K562 (cell line): ENCODE data around the gene CSF2. TPM values are rescaled to one million over a fixed set of nuclear protein-coding genes. Genes with fewer than 3 reads are reported as not detected.

Experiments used
- ARID1B ChIP-seq: fragments of 450-650 bp; IDR thresholded peaks from 2 replicates; pipeline ENCODE4 v1.6.1; 2016; ENCODE audit warnings: antibody characterized with exemption, mild to moderate bottlenecking, inconsistent platforms
- BACH1 ChIP-seq: fragments of 200-800 bp; sonication (Bioruptor generic); IDR thresholded peaks from 2 replicates; pipeline ENCODE4 v1.6.1; 2016; ENCODE audit warnings: missing genetic modification characterization, missing compliant biosample characterization
- C11orf30 ChIP-seq: fragments of 450-650 bp; IDR thresholded peaks from 2 replicates; pipeline ENCODE4 v1.6.1; 2016; ENCODE audit warnings: low read depth, mild to moderate bottlenecking
- CBX3 ChIP-seq, 2 experiments: IDR thresholded peaks; 1 replicate in 1 of 2; 2 replicates in 1 of 2; pipeline ENCODE4 v1.6.1; 2012; ENCODE audit warnings: inconsistent platforms in 2 of 2, low read length in 2 of 2, borderline replicate concordance in 1 of 2, control low read depth in 1 of 2
- CBX5 ChIP-seq: IDR thresholded peaks from 2 replicates; pipeline ENCODE4 v1.6.1; 2014; ENCODE audit warnings: low read depth, borderline replicate concordance
- CHAMP1 ChIP-seq: fragments of 450-650 bp; IDR thresholded peaks from 2 replicates; pipeline ENCODE4 v1.6.1; 2016; ENCODE audit warnings: mild to moderate bottlenecking
- ELF2 ChIP-seq: fragments of 250-450 bp; sonication (Bioruptor Pico); IDR thresholded peaks from 2 replicates; pipeline ENCODE4 v1.5.0; 2021; ENCODE audit warnings: mild to moderate bottlenecking
- FOXA3 ChIP-seq, 2 experiments: fragments of 450-650 bp in 1 of 2; sonication (generic) in 1 of 2; formaldehyde crosslinking; IDR thresholded peaks in 1 of 2; conservative IDR thresholded peaks in 1 of 2; 2 replicates each; pipeline versions ENCODE4 v1.4.0 to v1.8.0; 2020 to 2022; ENCODE audit warnings: mild to moderate bottlenecking in 2 of 2, missing genetic modification reagents in 1 of 2
- HSF4 ChIP-seq: fragments of 250-450 bp; sonication (Bioruptor Pico); IDR thresholded peaks from 2 replicates; pipeline ENCODE4 v2.1.2; 2022; ENCODE audit warnings: mild to moderate bottlenecking, moderate library complexity, borderline replicate concordance
- KAT7 ChIP-seq: sonication (generic); formaldehyde crosslinking; IDR thresholded peaks from 2 replicates; pipeline ENCODE4 v1.8.0; 2022; ENCODE audit warnings: missing genetic modification reagents, mild to moderate bottlenecking, borderline replicate concordance
- LEF1 ChIP-seq: fragments of 450-650 bp; IDR thresholded peaks from 2 replicates; pipeline ENCODE4 v1.6.1; 2016; ENCODE audit warnings: mild to moderate bottlenecking
- NCOR1 ChIP-seq: fragments of 450-650 bp; IDR thresholded peaks from 2 replicates; pipeline ENCODE4 v1.6.1; 2016; ENCODE audit warnings: mild to moderate bottlenecking, moderate library complexity
- NR0B1 ChIP-seq: fragments of 450-650 bp; IDR thresholded peaks from one replicate; pipeline ENCODE4 v1.6.1; 2018; ENCODE audit warnings: mild to moderate bottlenecking, moderate library complexity; ENCODE audit not compliant: partially characterized antibody
- RAD51 ChIP-seq: fragments of 450-650 bp; IDR thresholded peaks from 2 replicates; pipeline ENCODE4 v1.7.1; 2016; ENCODE audit warnings: low read depth, mild to moderate bottlenecking, borderline replicate concordance
- RNF219 ChIP-seq: fragments of 250-450 bp; sonication (Bioruptor Pico); IDR thresholded peaks from 2 replicates; pipeline ENCODE4 v1.5.0; 2022; ENCODE audit warnings: mild to moderate bottlenecking
- SMAD3 ChIP-seq: fragments of 450-650 bp; formaldehyde crosslinking; conservative IDR thresholded peaks from 2 replicates; pipeline ENCODE4 v1.4.0; 2020; ENCODE audit warnings: mild to moderate bottlenecking
- SMARCA4 ChIP-seq: fragments of 450-650 bp; IDR thresholded peaks from 2 replicates; pipeline ENCODE4 v1.6.1; 2016
- SNAPC5 ChIP-seq: fragments of 250-450 bp; sonication (Bioruptor Pico); IDR thresholded peaks from 2 replicates; pipeline ENCODE4 v1.8.0; 2021; ENCODE audit warnings: moderate library complexity, mild to moderate bottlenecking, inconsistent platforms
- TEAD1 ChIP-seq, 2 experiments: fragments of 450-650 bp in 1 of 2; sonication (generic) in 1 of 2; formaldehyde crosslinking; IDR thresholded peaks; 2 replicates each; pipeline versions ENCODE4 v1.4.0 to v1.8.0; 2020 to 2022; ENCODE audit warnings: mild to moderate bottlenecking in 2 of 2, missing genetic modification reagents in 1 of 2
- U2AF1 ChIP-seq: fragments of 200-400 bp; formaldehyde crosslinking; optimal IDR thresholded peaks from 2 replicates; pipeline ENCODE3; 2017; ENCODE audit warnings: mild to moderate bottlenecking, low read depth, low read length, moderate library complexity
- ZFX ChIP-seq: sonication (generic); formaldehyde crosslinking; IDR thresholded peaks from 2 replicates; pipeline ENCODE4 v1.8.0; 2022; ENCODE audit warnings: mild to moderate bottlenecking, missing genetic modification reagents, moderate library complexity
- ZNF143 ChIP-seq: sonication (generic); formaldehyde crosslinking; IDR thresholded peaks from 2 replicates; pipeline ENCODE4 v1.9.0; 2022; ENCODE audit warnings: mild to moderate bottlenecking, missing genetic modification reagents
- ZNF239 ChIP-seq: fragments of 250-450 bp; sonication (Bioruptor Pico); IDR thresholded peaks from 2 replicates; pipeline ENCODE4 v1.4.0; 2020; ENCODE audit warnings: mild to moderate bottlenecking
- ZNF3 ChIP-seq: fragments of 250-450 bp; sonication (Bioruptor Pico); IDR thresholded peaks from 2 replicates; pipeline ENCODE4 v1.5.0; 2021; ENCODE audit warnings: mild to moderate bottlenecking, moderate library complexity
- ZNF780A ChIP-seq: fragments of 250-450 bp; sonication (Bioruptor Pico); IDR thresholded peaks from 2 replicates; pipeline ENCODE4 v1.5.0; 2021; ENCODE audit warnings: mild to moderate bottlenecking
- polyA plus RNA-seq, 8 experiments: library from polyadenylated mRNA; depleted of rRNA in 4 of 8; stranded (reverse) in 5 of 8; unstranded in 3 of 8; fragments of >200 nt; fragmentation: Nextera tagmentation in 2 of 8; fragmentation: Illumina TruSeq in 1 of 8; extraction: Ambion mirVana in 2 of 8; extraction: Trizol in 1 of 8; gene quantifications; 2 replicates each; pipeline versions ENCODE4 v1.2.1 to v1.2.3, GENCODE V29; 2011 to 2014; ENCODE audit warnings: inconsistent platforms in 1 of 8, missing spikeins in 1 of 8
- total RNA-seq, 7 experiments: library from RNA; depleted of rRNA in 6 of 7; stranded (reverse); fragments of >200 nt in 6 of 7; fragmentation: Illumina TruSeq in 2 of 7; extraction: Trizol in 2 of 7; gene quantifications; 2 replicates each; pipeline versions ENCODE4 v1.2.1 to v1.2.3, GENCODE V29; 2011 to 2021; ENCODE audit warnings: low replicate concordance in 1 of 7

CSF2 gene
- total and polyA plus RNA-seq, 9 of the 15 experiments (the other 6 are each of a cell fraction or from before 2014, with no cell fraction given): 0.25 to 0.29 TPM; not detected in 7

- TF ChIP-seq CHAMP1: no peak
- no peak for TF ChIP-seq NR0B1
- TF ChIP-seq ZNF239 (CRISPR knock-in tag): no peak
- no peak for TF ChIP-seq HSF4 (CRISPR knock-in tag)
- TF ChIP-seq NCOR1: peak; percentile 40
- TF ChIP-seq CBX3 (IDR thresholded peaks at IDR 0.05; ENCODE audit: borderline replicate concordance in 1 of 2, low read length in 2 of 2): no peak; a peak in 1 of 3 replicates
- no peak for TF ChIP-seq TEAD1 (CRISPR knock-in tag; IDR thresholded peaks at IDR 0.05)
- TF ChIP-seq C11orf30: peak; percentile 81
- peak in 1 of 2 experiments; percentile 46; a peak in 1 of 4 replicates for TF ChIP-seq FOXA3 (CRISPR knock-in tag; conservative IDR thresholded peaks at IDR 0.05 in 1 of 2, IDR thresholded peaks at IDR 0.05 in 1 of 2)
- TF ChIP-seq ZNF780A (CRISPR knock-in tag): no peak
- TF ChIP-seq CBX5: no peak
- no peak; the same call in 1 of the 2 replicates for TF ChIP-seq RAD51
- peak; percentile 90; the same call in 1 of the 2 replicates for TF ChIP-seq LEF1
- no peak for TF ChIP-seq ZNF3 (CRISPR knock-in tag)
- peak; percentile 15; the same call in 1 of the 2 replicates for TF ChIP-seq ZFX (CRISPR knock-in tag)
- no peak for TF ChIP-seq U2AF1
- TF ChIP-seq ELF2 (CRISPR knock-in tag): no peak
- peak; percentile 85 for TF ChIP-seq SMARCA4
- no peak for TF ChIP-seq RNF219
- peak; percentile 84 for TF ChIP-seq ARID1B
- no peak for TF ChIP-seq SMAD3 (CRISPR knock-in tag)
- no peak for TF ChIP-seq SNAPC5
- TF ChIP-seq BACH1 (tag): peak; percentile 89; the same call in 1 of the 2 replicates
- TF ChIP-seq ZNF143 (CRISPR knock-in tag): no peak
- no peak for TF ChIP-seq KAT7 (CRISPR knock-in tag)
Measured at GRCh38 chr5:132103332-132103951, 29.9 kb downstream of the CSF2 start (continued).
